Activated T-cell treated with anti-CD3 and anti-CD28 coated beads for 1 hour (primary cell): Measurements from ENCODE around the gene GVQW3.

ENCODE experiments used
- DNase-seq: peaks from one replicate; pipeline ENCODE4 v3.0.0-alpha.2; 2020; ENCODE audit warnings: low read depth

The GVQW3 gene

DNA sequence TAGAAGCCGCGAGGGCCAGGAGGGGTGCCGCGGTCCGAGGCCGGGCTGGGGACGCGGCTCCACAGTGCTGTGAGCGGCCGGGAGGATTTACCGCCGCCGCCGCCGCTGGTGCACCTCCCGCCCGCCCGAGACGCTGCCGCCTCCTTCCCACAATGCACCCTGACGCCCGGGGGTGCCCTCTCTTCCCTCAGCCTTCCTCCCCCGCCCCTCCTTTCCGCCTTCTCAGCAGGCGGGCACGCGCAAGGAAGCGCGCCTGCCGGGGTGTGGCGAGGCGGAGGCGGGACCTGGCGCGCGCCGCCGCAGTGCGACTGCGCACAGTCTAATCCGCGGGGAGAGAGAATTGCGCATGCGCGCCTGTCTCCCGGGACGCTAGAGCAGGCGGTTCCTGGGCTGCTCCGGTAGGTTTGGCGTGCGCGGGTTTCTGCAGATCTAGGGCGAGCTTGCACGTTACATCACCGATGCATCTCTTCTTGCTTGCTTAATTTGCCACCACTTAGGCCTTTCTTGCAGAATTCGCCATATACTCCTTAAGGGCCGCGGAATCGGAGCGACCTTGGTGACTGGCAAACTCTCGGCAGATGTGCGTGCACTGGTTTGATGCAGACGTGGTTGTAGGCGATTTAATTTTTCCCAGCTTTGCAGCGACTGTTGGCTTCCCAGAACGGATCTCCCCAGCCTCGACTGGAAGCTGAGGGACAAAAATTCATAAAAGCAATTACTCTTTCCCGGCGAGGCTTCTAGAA lies at the start of gene GVQW3, which contains the start of gene THAP12:
GVQW3 (plus strand) TSS at position 347 of the 743 bp plus-strand sequence. CDS start 506 bp downstream, outside the sequence.
THAP12 (minus strand) TSS at position 156 of the 743 bp plus-strand sequence. CDS start 296 bp downstream, outside the sequence.
- peak; percentile 94 for DNase-seq

DNA sequence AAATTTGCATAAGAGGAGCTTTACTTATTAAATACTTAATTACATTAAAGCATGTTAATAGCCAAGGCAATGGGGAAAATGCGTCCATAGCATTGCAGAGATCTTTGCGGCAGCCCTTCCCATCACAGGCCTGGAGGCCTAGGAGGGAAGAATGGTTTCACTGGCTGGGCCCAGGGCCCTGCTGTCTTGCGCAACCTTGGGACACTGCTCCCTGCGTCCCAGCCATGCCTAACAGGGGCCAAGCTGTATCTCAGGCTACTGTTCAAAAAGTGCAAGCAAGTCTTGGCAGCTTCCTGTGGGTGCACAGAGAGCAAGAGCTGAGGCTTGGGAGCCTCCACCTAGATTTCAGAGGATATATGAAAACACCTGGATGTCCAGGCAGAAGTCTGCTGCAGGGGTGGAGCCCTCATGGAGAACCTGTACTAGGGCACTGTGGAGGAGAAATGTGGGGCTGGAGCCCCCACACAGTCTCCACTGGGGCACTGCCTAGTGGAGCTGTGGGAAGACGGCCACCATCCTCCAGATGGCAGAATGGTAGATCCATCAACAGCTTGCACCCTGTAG lies 46.2 kb upstream of the GVQW3 start:
- DNase-seq = no peak

DNA sequence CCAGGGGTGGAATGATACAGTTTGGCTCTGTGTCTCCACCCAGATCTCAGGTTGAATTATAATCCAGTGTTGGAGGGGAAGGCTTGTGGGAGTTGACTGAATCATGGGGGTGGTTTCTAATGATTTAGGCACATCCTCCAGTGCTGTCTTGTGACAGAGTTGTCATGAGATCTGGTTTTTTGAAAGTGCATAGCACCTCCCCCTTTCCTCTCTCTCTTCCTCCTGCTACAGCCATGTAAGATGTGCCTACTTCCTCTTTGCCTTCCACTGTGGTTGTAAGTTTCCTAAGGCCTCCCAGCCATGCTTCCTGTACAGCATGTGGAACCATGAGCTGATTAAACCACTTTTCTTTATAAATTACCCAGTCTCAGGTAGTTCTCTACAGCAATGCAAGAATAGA lies 45.3 kb upstream of the GVQW3 start:
- no peak for DNase-seq

DNA sequence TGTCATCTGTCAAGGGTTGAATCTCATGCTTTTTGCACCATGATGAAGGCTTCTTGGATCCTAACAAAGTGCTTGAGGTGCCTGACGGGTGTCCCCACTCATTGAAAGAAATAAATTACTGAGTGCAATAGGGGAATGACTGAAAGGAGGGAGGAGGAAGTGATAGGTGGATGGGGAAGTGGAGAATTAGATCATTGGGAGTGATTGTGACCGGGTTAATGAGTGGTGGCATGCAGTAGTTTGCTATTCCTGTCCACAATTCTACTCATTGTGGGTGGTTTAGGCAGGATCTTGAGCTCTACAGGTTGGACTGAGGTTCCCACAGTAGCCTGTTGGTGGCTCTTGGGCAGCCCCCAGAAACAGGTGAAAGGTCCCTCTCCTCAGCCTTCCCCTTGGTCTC lies 44.5 kb upstream of the GVQW3 start:
- no peak for DNase-seq

DNA sequence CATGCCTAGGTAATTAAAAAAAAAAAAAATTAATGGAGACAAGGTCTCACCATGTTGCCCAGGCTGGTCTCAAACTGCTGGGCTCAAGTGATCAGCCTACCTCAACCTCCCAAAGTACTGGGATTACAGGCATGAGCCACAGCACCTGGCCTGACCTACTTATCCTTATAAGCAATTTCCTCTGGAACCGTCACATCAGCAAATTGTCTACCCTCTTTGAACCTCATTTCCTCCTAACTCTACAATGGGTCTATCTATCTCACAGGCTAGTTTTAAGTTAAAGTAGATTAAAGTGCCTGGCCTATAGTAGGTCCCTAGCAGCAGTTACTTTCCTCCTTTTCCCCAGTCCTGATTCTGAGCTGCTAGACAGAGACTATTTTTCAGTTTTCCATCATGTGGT lies 43.7 kb upstream of the GVQW3 start:
- DNase-seq = no peak

DNA sequence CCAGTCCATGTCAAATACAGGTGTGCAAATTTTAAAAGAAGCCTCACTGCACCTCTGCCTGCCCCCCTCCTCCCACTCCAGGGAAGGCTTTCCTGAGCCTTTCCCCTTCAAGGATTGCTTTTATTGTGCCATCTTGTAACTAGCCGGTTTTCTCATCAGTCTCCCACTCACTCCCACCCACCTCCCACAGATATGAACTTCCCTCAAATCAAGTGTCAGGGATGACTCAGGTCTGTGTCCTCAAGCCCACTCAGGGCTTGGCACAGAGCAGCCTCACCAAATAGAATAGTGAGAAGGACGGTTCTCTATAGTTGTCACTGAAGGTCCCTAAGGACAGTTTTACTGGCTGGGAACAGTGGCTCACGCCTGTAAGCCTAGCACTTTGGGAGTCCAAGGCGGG lies 43.2 kb upstream of the GVQW3 start:
- no peak for DNase-seq

DNA sequence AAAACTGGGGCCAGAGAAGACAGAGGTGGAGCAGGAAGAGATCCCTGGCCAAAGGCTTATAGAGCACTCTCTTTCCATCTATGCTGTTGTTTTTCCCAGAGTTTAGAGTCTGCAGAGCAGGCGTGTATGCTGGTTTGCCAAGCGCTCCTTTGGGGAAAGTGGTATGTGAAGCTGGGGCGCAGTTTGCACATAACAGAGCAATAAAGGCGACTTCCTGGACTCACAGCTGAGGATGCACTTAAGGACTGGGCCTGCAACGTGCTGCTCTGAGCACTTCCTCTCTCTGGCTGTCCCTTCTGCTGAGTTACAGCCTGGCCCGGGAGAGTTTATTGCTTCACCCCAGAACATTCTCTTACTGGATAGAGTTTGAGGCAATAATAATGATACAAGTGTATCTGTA lies 41.9 kb upstream of the GVQW3 start:
- no peak for DNase-seq

DNA sequence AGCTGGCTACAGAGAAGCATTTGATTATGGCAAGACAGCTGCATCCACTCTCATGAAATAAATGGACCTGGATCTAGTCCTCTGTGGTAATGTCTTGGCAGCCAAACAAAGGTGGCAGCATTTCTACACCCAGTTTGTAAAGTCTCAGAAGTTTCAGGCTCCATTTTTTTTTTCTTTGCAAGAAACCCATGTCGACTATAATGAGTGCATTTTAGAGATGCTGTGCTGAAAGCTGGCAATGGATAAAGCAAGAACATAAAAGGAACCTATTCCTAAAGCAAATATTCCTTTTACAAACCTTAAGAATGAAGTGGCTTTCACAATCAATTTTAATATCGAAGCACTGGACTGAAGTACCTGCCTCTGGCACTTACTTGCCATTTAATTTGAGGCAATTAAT lies 33.7 kb upstream of the GVQW3 start:
- DNase-seq = no peak

DNA sequence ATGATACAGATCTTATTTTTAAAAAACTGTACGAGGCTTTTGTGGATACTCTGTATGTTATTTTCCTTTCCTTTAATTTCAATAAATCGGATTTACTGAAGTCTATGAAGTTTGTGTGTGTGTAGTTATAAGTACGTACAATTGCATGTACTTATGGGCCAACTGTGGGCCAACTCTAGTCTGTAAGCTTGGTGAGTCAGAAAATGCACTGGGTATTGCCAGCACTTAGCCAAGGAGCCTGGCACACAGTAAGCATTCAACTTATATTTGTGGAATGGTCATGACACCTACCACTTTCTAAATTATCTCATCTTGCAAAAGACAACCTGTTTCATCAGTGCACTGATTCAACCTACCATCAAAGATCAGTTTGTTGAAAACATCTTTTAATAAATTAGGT lies 32.8 kb upstream of the GVQW3 start:
- no peak for DNase-seq

DNA sequence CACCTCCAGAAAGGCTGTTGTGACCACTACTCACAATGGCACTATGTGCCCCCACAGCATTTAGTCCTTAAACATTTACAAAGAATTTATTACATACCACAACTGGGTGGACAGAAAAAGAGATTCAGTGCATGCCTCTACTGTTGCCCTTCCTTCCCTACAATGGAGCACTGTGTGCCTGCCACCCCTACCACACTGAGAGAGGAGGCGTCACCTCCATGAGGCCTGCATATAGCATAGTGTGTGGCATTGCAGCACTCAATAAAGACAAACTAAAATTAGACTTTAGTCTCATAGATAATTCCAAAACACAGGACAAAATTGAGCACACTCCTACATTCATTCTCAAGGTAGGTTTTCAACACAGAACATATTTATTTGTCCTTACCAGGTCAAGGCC lies 26.0 kb upstream of the GVQW3 start:
- no peak for DNase-seq

DNA sequence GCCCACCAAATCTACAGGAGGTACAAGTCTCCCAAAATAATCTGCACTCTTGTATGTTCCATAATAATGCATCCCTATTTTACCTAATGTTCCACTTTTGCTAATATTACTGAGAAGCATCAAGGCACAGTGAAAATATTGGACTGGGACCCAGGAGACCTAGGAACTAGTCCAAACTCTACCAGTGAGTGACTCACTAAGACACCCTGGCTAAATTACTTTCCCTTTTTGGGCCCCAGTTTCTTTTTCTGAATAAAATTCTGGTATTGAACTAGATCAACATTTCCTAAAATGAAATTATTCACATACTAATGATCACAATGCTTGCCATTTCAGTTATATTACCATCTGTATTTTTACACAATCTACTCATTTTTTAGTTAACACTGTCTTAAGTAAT lies 19.7 kb upstream of the GVQW3 start:
- DNase-seq = no peak

DNA sequence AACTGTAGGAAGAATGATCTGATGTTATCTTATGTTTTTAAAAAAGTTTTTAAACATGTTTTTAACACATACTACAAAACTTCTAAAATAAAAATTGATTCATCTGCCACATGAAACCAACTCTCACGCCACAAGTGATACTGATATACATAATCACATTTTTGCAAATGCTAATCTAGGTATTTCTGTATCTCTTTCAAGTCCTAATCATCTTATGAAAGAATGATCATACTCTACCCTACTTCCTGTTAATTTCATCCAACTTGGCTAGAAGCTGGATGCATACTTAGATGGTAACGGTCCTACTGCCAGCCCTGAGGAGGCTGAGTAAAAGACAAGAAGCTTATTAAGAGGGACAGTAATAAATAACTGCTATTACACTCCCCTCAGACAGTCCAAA lies 19.3 kb upstream of the GVQW3 start:
- no peak for DNase-seq

DNA sequence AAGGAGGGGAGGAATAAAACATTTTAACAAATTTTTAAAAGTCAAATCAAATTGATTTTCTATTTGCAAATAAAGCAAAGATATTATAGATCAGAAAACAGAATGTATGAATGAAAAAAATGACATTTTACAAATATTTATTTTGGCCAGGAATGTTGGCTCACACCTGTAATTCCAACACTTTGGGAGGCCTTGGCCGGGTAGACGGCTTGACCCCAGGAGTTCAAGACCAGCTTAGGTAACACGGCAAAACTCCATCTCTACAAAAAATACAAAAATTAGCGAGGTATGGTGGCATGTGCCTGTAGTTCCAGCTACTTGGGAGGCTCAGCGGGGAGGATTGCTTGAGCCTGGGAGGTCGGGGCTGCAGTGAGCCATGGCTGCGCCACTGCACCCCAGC lies 18.4 kb upstream of the GVQW3 start:
- no peak for DNase-seq

DNA sequence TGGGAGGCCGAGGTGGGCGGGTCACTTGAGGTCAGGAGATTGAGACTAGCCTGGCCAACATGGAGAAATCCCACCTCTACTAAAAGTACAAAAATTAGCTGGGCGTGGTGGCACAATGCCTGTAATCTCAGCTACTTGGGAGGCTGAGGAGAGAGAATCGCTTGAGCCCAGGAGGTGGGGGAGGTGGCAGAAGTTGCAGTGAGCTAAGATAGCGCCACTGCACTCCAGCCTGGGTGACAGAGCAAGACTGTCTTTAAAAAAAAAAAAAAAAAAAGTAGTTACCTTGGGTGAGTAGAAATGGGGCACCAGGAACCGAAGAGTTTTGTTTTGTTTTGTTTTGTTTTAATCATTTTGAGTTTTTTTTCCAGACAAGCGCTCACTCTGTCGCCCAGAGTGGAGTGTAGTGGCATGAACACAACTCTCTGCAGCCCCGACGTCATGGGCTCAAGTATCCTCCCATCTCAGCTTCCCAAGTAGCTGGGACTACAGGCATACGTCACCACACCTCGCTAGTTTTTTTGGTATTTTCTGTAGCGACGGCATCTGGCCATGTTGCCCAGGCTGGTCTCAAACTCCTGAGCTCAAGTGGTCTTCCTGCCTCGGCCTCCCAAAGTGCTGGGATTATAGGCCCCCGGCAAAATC lies 16.0 kb upstream of the GVQW3 start:
- no peak for DNase-seq

DNA sequence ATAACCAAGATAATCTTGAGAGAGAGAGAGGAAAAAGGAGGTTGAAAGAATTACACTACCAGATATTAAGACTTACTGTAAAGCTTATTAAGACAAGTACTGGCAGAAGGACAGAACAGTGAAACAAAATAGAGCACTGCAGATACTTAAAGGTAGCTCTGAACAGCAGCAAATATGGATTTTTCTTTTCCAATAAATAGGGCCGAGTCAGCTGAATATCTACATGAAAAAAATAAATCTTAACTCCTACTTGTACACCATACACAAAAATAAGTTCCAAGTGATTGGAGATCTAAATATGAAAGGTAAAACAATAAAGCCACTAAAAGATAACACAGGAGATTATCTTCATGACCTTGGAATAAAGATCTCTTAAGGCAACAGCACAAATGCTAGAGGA lies 12.6 kb upstream of the GVQW3 start:
- no peak for DNase-seq

DNA sequence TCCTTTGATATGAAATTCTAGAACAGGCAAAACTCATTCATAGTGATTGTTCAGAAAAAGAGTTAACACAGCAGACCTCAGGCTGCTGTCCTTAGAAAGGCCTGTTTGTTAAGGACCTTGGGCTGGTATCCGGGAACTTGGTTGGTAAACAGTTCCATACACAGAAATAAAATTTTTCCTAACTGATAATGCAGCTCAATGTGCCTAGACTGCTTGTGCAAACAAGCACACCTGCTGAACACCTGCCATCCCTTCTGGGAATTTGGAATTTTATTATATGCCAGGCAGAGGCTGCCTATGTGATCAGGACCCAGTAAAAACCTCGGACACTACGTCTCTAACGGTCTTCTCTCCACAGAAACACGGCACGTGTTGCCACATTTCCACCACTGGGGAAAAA lies 11.7 kb upstream of the GVQW3 start:
- DNase-seq = no peak

DNA sequence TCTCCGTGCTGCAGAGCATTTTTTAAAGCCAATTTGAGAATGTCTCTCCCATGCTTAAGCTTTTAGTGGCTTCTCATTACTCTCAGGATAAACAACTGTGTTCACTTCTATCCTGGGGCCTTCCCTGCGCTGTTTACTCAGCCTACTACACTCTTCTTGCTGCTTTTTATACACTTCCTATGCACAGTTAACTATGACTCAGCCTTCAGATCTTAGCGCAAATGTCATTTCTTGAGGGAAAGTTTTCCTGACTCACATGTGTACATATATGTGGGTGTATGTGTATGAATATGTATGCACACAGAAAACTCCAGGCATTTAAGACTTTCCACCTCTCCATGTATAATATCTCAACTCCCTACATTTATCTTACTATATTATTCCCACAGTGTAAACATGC lies 10.0 kb upstream of the GVQW3 start:
- DNase-seq = no peak

DNA sequence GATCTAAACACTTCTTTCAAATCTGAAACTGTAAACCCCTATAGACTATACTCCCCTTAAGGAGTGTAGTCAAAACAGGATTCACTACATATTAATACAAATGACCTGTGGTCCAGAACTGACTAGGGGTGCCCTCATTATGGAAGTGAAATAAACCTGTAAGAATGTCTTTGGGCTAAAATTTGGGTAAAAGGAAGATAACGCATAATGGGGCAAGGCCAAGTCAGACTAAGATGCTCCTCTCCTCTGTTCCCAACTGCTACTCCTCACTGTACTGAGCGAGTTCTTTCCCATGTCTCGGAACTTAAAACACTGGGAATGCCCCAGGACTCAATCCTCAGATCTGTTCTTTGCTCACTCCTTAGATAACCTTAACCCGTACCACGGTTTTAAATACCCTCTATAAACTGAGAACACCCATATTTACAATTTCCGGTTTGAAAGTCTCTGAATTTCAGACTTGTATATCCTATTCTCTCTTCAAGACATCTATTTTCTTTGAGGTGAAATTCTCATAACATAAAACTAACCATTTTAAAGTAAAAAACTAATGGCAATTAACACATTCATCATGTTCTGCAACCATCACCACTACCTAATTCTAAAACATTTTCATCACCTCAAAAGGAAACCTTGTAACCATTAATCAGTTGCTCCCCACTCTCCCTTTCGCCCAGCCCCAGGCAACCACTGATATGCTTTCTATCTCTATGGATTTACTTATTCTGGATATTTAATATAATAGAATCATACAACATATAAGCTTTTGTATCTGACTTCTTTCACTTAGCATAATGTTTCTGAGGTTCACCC lies 4.2 kb upstream of the GVQW3 start:
- DNase-seq = no peak

DNA sequence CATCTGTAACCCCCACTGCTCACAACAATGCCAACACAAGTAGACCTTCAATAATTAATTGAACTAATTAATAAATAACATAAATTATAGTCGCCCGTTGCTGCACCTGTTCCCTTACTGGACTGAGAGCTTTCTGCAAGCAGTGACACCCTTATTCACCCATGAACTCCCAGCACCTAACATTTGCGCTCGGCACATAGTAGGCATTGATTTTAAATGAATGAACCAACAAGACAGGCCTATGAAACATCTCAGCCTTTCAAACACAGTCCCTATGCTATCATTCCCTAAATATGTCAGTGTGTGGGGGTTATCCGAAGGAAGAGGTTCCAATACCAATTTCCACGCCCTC lies 1.3 kb upstream of the GVQW3 start:
- DNase-seq = no peak

DNA sequence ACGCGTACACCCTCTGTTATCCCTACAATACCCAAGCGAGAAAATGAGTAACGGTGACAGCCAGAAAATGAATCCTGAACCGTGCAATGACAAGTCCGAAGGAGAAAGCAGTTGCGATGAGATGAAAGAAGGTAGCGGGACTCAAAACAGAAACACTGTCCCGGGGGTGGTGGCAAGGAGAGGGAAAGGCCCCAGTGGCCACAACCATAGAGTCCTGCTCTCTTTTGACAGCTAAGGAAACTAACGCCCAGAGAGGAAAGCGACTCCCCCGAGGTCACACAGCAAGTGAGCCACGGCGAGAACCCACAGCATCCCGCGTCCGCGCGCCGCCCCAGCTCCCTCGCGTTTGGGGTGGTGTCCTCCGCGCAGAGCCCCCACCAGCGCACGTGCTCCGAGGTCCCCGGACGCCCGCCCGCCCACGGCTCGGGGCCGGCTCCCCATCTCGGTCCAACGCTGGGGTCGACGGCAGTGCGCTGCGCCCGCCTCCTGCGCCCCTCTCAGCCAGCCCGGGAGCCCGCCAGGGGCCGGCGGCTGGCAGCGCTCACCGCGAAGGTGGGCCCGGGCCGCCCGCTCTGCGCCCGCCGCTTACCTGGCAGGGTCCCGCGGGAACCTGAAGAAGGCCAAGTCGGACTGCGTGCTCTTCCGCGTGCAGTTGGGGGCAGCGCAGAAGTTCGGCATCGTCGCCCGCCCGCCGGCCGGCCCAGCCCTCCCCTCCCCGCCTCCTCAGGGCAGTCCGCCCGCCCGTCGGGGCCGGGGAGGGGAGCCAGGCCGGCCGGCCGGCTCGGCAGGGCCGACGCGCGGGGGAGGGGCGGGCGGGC lies 755 bp upstream of the GVQW3 start:
- peak; percentile 26 for DNase-seq

DNA sequence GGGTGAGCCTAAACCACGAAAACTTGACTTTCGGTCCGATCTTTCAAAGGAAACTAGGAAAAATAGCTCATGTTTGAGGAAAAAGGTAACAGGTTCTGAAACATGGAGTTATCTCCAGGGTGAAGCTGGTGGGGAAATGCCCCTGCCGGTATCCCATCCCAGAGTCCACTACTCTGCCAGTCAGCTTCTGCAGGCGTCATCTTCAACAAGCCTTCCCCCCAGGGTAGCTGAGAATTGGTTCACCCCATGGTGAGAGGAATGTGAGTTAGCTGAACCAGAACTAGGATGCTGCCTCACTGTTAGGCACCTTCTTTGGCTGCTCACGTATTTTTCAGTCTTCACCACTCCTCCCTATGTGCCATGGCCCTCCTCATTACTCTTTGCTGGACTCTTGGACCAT lies 1.1 kb downstream of the GVQW3 start:
- no peak for DNase-seq

DNA sequence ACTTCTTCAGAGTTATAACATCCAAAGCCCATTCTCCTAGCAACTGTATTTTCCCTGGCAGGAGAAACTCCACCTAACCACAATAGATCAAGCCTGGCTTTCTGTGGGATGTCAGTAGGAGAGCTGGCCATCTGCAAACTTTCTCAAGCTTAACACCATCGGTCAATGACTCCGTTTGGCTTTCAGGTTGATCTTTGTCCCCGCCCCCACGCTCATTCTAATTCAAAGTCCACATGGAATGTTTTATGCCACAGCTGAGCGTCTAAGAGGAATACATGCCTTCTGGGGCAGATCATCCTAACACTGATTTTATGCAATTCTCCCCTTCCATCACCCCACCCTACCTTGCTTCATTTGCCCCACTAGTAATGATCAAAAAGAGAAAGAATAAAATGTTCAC lies 4.8 kb downstream of the GVQW3 start:
- no peak for DNase-seq
